SU-DHL-6 (cell line): ENCODE results near the gene HDGFL3.

Source experiments
- EZH2phosphoT487 ChIP-seq: fragments of 200-600 bp; sonication (generic), shearing (Covaris generic); conservative IDR thresholded peaks from 2 replicates; pipeline ENCODE4 v1.6.1; 2018; ENCODE audit warnings: mild to moderate bottlenecking, antibody characterized with exemption, low read length, moderate library complexity, mixed read lengths
- TF ChIP-seq, protein P1 (sequence below): fragments of 200-600 bp; sonication (generic); IDR thresholded peaks from one replicate; pipeline ENCODE4 v1.5.1; 2017; ENCODE audit warnings: antibody characterized with exemption, mild to moderate bottlenecking, low read length, moderate library complexity; ENCODE audit not compliant: insufficient read depth, poor library complexity, severe bottlenecking

DNA sequence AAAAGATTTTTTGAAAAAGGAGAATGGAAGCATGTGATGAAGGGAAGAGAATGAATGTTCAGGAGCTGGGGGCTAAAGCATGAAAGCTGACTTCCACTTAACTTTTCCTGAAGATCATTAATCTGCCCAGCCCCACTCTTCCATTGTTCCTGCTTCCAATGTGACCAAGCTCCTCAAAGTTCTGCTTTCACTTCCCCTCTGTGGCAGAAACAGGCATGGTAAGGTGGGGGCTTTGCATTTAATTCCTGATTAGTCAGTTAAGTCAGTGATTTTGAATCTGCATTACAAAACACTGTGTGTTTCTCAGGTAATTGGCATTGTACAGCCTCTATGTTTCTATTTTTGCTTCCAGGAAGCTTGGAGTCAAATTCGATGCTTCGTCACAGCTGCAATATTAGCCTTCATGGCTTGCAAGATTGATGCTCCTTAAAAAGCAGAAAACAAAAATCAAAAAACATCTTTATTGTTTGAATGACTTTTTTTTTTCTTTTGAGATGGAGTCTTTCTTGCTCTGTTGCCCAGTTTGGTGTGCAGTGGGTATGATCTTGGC is 107.5 kb downstream of the HDGFL3 start:
- TF ChIP-seq, protein P1, sequence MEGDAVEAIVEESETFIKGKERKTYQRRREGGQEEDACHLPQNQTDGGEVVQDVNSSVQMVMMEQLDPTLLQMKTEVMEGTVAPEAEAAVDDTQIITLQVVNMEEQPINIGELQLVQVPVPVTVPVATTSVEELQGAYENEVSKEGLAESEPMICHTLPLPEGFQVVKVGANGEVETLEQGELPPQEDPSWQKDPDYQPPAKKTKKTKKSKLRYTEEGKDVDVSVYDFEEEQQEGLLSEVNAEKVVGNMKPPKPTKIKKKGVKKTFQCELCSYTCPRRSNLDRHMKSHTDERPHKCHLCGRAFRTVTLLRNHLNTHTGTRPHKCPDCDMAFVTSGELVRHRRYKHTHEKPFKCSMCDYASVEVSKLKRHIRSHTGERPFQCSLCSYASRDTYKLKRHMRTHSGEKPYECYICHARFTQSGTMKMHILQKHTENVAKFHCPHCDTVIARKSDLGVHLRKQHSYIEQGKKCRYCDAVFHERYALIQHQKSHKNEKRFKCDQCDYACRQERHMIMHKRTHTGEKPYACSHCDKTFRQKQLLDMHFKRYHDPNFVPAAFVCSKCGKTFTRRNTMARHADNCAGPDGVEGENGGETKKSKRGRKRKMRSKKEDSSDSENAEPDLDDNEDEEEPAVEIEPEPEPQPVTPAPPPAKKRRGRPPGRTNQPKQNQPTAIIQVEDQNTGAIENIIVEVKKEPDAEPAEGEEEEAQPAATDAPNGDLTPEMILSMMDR, result no peak
- no peak for TF ChIP-seq EZH2phosphoT487
